GM21723 (cell line): ENCODE measurements around the gene OOSP4B.
"Not testable (repeated sequence)": the region's sequence is repeated elsewhere in the genome, so short reads cannot be mapped to it uniquely, and the experiment has no call there.

ENCODE experiments used
- ATAC-seq: cut with Tn5 transposase; IDR thresholded peaks from one replicate; pipeline ENCODE4 v1.9.1; 2021; ENCODE audit warnings: mild to moderate bottlenecking, moderate library complexity; ENCODE audit not compliant: unreplicated experiment

OOSP4B gene

DNA sequence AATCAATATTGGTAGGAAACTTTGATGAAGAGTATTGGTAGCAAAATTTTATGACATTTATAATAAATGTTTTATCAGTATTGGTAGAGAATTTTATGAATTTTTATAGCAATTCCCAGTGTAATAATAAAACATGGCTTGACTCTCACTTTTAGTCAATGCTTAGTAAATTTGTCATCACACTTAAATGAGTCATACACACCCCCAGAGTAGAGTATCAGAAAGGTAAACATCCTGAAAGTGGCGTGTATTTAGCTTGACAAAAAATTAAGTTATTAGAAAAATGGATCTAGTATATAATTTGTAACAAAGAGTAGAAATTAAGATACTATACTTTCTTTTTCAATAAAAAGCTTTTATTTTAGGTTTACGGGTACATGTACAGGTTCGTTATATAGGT, 42.1 kb downstream of the OOSP4B start:
- ATAC-seq, result no peak

DNA sequence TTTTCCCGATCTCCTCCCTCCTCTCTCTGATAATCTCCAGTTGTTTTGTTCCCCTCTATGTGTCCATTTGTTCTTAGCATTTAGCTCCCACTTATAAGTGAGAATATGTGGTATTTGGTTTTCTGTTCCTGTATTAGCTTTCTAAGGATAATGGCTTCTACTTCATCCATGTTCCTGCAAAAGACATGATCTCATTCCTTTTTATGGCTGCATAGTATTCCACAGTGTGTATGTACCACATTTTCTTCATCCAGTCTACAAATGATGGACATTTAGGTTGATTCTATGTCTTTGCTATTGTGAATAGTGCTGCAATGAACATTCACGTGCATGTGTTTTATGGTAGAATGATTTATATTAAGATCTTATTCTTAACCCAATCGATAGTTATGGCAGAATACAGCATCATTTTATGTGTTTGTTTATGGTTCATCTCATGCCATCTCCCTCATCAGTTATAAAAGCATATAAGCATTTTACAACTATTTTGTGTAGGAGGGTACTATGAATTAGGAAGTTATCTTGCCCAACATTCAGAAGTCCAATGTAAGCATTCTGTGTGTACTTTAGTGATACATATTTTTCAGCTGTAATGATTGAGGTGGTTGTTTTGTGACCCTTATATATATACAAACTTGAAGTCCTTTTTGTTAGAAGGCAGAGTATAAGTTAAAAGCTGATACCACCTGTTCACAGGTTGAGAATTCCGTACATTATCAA, 42.7 kb downstream of the OOSP4B start:
- ATAC-seq, result no peak

DNA sequence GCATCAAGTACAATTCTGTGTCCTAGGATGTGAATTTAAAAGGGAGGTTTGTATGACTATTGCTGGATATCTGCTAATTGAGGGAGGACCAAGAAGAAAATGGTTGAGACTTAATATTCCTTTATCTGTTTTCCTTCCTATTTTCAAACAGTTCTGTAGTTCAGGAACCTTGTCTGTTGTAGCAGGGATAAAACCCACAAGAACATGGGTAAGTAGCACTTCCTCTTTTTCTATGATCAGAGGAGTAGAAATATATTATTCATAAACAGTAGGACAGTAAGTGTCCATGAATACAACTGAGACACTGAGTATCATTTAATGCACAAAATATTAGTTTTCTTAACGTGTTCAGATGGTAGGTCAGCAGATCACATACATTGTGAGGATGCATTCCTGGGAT, 47.1 kb downstream of the OOSP4B start:
- no peak for ATAC-seq

DNA sequence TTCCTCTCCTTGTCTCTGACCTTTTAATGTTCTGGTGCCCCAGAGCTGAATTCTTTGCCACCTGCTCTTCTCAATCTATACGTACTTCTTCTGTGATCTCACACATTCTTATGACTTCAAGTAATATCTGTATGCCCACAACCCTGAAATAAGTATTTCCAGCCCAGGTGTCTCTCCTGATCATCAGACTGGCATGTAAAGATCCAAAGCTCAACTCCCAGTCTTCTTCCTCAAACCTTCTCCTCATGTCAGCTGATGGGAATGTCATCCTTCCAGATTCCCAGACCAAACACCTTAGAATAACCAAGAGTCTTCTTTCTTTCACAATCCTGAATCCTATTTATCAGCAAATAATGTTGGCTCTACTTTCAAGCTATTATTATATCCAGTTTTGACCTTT, 48.8 kb downstream of the OOSP4B start:
- ATAC-seq, result no peak

DNA sequence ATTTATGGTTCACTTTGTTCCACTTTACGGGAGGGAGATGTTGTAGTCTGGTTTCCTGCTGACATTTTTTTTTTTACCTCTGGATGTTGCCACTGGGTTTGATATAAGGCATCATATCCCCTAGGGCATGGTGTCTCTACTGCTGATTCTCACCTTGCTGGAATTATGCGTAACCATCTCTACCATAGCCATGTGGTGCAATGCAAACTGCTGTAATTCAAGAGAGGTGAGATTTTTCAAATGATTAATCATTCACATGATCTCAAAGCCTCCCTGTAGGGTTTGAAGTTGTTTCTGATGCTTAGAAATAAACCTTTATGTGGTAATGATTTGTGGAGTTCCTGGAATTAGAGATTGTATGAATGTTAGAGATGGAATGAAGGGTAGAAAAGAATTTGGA, 52.5 kb downstream of the OOSP4B start:
- no peak for ATAC-seq

DNA sequence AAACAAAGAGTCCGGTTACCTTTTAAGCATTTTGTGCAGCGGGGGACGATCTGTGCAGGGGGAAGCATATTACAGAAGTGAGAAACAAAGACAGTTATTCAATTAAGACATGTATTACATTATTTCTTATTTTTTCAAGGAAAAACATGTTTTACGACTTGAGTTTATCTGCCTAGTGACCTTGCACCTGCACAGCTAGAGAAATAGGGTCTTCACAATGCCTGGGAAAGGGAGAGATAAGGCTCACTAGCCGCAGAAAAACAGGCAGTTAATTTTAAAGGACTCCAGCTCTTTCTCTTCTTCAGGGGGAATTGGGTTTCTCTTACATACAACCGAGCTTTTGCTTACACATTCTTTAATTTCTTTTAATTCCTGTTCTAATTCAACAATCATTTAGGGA, 54.7 kb downstream of the OOSP4B start:
- not testable (repeated sequence) for ATAC-seq

DNA sequence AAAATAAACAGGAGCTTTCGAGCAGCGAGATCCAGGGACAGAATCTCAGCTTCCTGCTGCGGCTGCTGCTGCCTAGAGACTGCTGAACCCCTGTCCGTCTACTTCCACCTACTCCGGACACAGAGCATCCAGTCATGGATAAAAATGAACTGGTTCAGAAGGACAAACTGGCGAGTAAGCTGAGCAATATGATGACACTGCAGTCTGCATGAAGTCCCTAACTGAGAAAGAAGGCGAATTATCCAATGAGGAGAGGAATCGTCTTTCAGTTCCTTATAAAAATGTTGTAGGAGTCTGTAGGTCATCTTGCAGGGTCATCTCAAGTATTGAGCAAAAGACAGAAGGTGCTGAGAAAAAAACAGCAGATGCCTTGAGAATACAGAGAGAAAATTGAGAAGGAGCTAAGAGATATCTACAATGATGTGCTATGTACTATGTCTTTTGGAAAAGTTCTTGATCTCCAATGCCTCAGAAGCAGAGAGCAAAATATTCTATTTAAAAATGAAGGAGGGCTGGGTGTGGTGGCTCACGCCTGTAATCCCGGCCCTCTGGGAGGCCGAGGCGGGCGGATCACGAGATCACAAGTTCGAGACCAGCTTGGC, 60.3 kb downstream of the OOSP4B start:
- ATAC-seq, result no peak

DNA sequence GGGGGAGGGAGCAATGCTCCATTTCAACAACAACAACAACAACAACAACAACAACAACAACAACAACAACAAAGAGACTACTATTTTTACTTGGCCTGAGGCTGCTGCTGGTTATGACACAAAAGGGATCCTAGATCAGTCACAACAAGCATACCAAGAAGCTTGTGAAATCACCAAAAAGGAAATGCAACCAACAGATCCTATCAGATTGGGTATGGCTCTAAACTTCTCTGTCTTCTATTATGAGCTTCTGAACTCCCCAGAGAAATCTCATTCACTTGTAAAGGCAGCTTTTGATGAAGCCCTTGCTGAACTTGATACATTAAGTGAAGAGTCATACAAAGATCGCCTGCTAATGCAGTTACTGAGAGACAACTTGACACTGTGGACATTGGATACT, 61.0 kb downstream of the OOSP4B start:
- ATAC-seq, result no peak

DNA sequence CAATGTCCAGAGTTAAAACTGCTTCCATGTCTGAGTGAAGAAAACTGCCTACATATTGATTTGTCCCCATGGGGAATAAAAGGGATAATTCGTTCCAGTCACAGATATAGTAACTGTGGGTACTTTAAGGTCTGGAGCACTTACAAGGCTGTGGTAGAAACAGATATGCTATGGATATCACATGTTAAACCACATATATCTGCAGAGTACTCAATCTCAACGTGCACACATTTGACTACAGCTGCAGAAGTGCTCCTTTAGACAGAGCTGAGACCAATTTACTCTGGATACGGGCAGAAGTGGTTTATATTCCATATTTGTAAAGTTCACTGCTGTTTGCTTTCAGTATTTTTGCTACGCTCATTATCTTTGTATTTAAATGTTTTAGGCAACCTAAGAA, 61.8 kb downstream of the OOSP4B start:
- ATAC-seq, result no peak

DNA sequence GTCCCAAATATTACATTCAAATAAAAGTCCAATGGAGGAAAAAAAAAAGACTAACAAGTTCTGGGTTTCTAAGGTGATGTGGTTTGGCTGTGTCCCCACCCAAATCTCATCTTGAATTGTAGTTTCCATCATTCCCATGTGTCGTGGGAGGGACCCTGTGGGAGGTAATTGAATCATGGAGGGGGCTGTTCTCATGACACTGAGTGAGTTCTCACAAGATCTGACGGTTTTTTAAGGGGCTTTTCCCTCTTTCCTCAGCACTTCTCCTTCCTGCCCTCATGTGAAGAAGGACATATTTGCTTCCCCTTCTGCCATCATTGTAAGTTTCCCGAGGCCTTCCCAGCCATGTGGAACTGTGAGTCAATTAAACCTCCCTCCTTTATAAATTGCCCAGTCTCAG, 63.6 kb downstream of the OOSP4B start:
- ATAC-seq, result no peak
